Mammary epithelial cell (primary cell): ENCODE measurements around the gene TENT5A.

Experiments used
- CTCF ChIP-seq, 2 donors: IDR thresholded peaks in 1 of 2; conservative IDR thresholded peaks in 1 of 2; 2 replicates each; pipeline ENCODE4 v1.5.1; 2011 to 2012; ENCODE audit warnings: inconsistent platforms in 2 of 2, low read length in 2 of 2, mild to moderate bottlenecking in 2 of 2, control low read depth in 1 of 2, low read depth in 1 of 2; ENCODE audit not compliant: insufficient read depth in 1 of 2; ENCODE audit errors: extremely low read depth in 1 of 2
- EZH2 ChIP-seq: IDR thresholded peaks from 2 replicates; pipeline ENCODE4 v1.6.1; 2012; ENCODE audit warnings: low read length, inconsistent platforms, borderline replicate concordance

- TF ChIP-seq CTCF (conservative IDR thresholded peaks at IDR 0.05 in 1 of 2, IDR thresholded peaks at IDR 0.05 in 1 of 2; ENCODE audit: extremely low read depth in 1 of 2, insufficient read depth in 1 of 2, low read depth in 1 of 2, low read length in 2 of 2) = no peak
- TF ChIP-seq EZH2 = no peak
Observed at GRCh38 chr6:81792826-81793225, 40.3 kb upstream of the TENT5A start.
